HepG2 (cell line): Measurements from ENCODE around the gene RPS8. TPM values are rescaled to one million over a fixed set of nuclear protein-coding genes. Genes with fewer than 3 reads are reported as not detected.

ENCODE experiments used
- AHDC1 ChIP-seq: sonication (generic); formaldehyde crosslinking; IDR thresholded peaks from 2 replicates; pipeline ENCODE4 v1.5.1; 2020; ENCODE audit warnings: mild to moderate bottlenecking, missing genetic modification reagents, borderline replicate concordance
- ATRX ChIP-seq: sonication (generic); formaldehyde crosslinking; IDR thresholded peaks from 2 replicates; pipeline ENCODE4 v1.4.0; 2020; ENCODE audit warnings: missing genetic modification reagents, borderline replicate concordance
- CENPX ChIP-seq: sonication (generic); formaldehyde crosslinking; IDR thresholded peaks from 2 replicates; pipeline ENCODE4 v1.9.0; 2021; ENCODE audit warnings: mild to moderate bottlenecking, missing genetic modification reagents, moderate library complexity
- HNF4G ChIP-seq, 2 experiments: sonication (generic) in 1 of 2; formaldehyde crosslinking in 1 of 2; IDR thresholded peaks; 2 replicates each; pipeline versions ENCODE4 v1.4.0 to v1.6.1; 2011 to 2020; ENCODE audit warnings: borderline replicate concordance in 2 of 2, low read depth in 2 of 2, mild to moderate bottlenecking in 2 of 2, low read length in 1 of 2, missing genetic modification reagents in 1 of 2, moderate library complexity in 1 of 2
- KAT7 ChIP-seq: IDR thresholded peaks from 2 replicates; pipeline ENCODE4 v1.6.1; 2018; ENCODE audit warnings: borderline replicate concordance, missing compliant biosample characterization
- NBN ChIP-seq: fragments of 450-650 bp; conservative IDR thresholded peaks from 2 replicates; pipeline ENCODE4 v1.6.1; 2017
- POGZ ChIP-seq: sonication (generic); formaldehyde crosslinking; IDR thresholded peaks from 2 replicates; pipeline ENCODE4 v1.4.0; 2020; ENCODE audit warnings: mild to moderate bottlenecking, missing genetic modification reagents
- STAT6 ChIP-seq: sonication (generic); formaldehyde crosslinking; IDR thresholded peaks from 2 replicates; pipeline ENCODE4 v1.4.0; 2020; ENCODE audit warnings: missing genetic modification reagents, mild to moderate bottlenecking, borderline replicate concordance
- THAP11 ChIP-seq: IDR thresholded peaks from 2 replicates; pipeline ENCODE4 v1.6.1; 2016; ENCODE audit warnings: missing biosample characterization, missing genetic modification reagents
- ZBTB21 ChIP-seq: sonication (generic); formaldehyde crosslinking; IDR thresholded peaks from 2 replicates; pipeline ENCODE4 v1.4.0; 2020; ENCODE audit warnings: missing genetic modification reagents
- ZFP82 ChIP-seq: sonication (generic); formaldehyde crosslinking; IDR thresholded peaks from 2 replicates; pipeline ENCODE4 v1.5.1; 2020; ENCODE audit warnings: mild to moderate bottlenecking, missing genetic modification reagents, borderline replicate concordance
- ZMYM3 ChIP-seq: sonication (generic); formaldehyde crosslinking; IDR thresholded peaks from 2 replicates; pipeline ENCODE4 v1.5.1; 2020; ENCODE audit warnings: mild to moderate bottlenecking, missing genetic modification reagents
- ZNF367 ChIP-seq: sonication (generic); formaldehyde crosslinking; IDR thresholded peaks from 2 replicates; pipeline ENCODE4 v1.4.0; 2020; ENCODE audit warnings: missing genetic modification reagents, borderline replicate concordance
- ZNF513 ChIP-seq: sonication (generic); formaldehyde crosslinking; conservative IDR thresholded peaks from 2 replicates; pipeline ENCODE4 v1.5.0; 2020; ENCODE audit warnings: missing genetic modification reagents
- ZNF564 ChIP-seq: sonication (generic); formaldehyde crosslinking; IDR thresholded peaks from 2 replicates; pipeline ENCODE4 v1.8.1; 2023; ENCODE audit warnings: mild to moderate bottlenecking, missing genetic modification reagents
- ZNF614 ChIP-seq: IDR thresholded peaks from 2 replicates; pipeline ENCODE4 v1.6.1; 2018; ENCODE audit warnings: missing biosample characterization, missing genetic modification reagents, inconsistent platforms, borderline replicate concordance
- ZNF678 ChIP-seq: sonication (generic); formaldehyde crosslinking; IDR thresholded peaks from 2 replicates; pipeline ENCODE4 v1.4.0; 2020; ENCODE audit warnings: mild to moderate bottlenecking, missing genetic modification reagents
- polyA plus RNA-seq, 8 experiments: library from polyadenylated mRNA; depleted of rRNA in 3 of 8; stranded (reverse) in 7 of 8; unstranded in 1 of 8; fragments of >200 nt; fragmentation: Illumina TruSeq in 4 of 8; extraction: Trizol in 4 of 8; gene quantifications; 2 replicates each; pipeline versions ENCODE4 v1.2.1 to v1.2.3, GENCODE V29; 2011 to 2016; ENCODE audit warnings: low read depth in 4 of 8, missing spikeins in 1 of 8, mixed read lengths in 1 of 8; ENCODE audit not compliant: insufficient read depth in 1 of 8
- total RNA-seq, 5 experiments: library from RNA; depleted of rRNA; stranded (reverse); fragments of >200 nt; fragmentation: Illumina TruSeq; extraction: Trizol; gene quantifications; 2 replicates each; pipeline ENCODE4 v1.2.3, GENCODE V29; 2016; ENCODE audit warnings: low read depth in 1 of 5

The RPS8 gene
- total and polyA plus RNA-seq, 2 of the 13 experiments (the other 11 are each of a cell fraction or from before 2014, with no cell fraction given): 2,628 to 2,822 TPM

- TF ChIP-seq KAT7 (CRISPR knock-in tag): peak; percentile 61; the same call in 1 of the 2 replicates
- peak; percentile 95; the same call in 1 of the 2 replicates for TF ChIP-seq ZNF367 (CRISPR knock-in tag)
- no peak for TF ChIP-seq HNF4G (IDR thresholded peaks at IDR 0.05; ENCODE audit: borderline replicate concordance, low read depth, low read length)
- no peak for TF ChIP-seq HNF4G (CRISPR knock-in tag; IDR thresholded peaks at IDR 0.05; ENCODE audit: borderline replicate concordance, low read depth)
- peak; percentile 34; the same call in 1 of the 2 replicates for TF ChIP-seq ZBTB21 (CRISPR knock-in tag)
- TF ChIP-seq THAP11 (CRISPR knock-in tag): peak; percentile 85
- peak; percentile 73; the same call in 1 of the 2 replicates for TF ChIP-seq ZNF614 (CRISPR knock-in tag)
- TF ChIP-seq CENPX (CRISPR knock-in tag): no peak
- no peak for TF ChIP-seq NBN
- no peak; the same call in 1 of the 2 replicates for TF ChIP-seq AHDC1 (CRISPR knock-in tag)
- 0 out of 2 replicates have a peak, but pooled peaks have one; percentile 29 for TF ChIP-seq ZNF564 (CRISPR knock-in tag)
- peak; percentile 62 for TF ChIP-seq ZMYM3 (CRISPR knock-in tag)
- TF ChIP-seq ZFP82 (CRISPR knock-in tag): no peak
- TF ChIP-seq ZNF678 (CRISPR knock-in tag): no peak
- no peak for TF ChIP-seq ZNF513 (CRISPR knock-in tag)
- peak; percentile 47; the same call in 1 of the 2 replicates for TF ChIP-seq POGZ (CRISPR knock-in tag)
- TF ChIP-seq STAT6 (CRISPR knock-in tag): peak; percentile 86; the same call in 1 of the 2 replicates
- no peak for TF ChIP-seq ATRX (CRISPR knock-in tag)
Measured at GRCh38 chr1:44739307-44740178, 35.8 kb upstream of the RPS8 start, which contains the start of gene KIF2C (continued).
